LHCN-M2 (cell line): ENCODE results near the gene PAK5. TPM values are rescaled to one million over a fixed set of nuclear protein-coding genes. Genes with fewer than 3 reads are reported as not detected.

ENCODE experiments used
- DNase-seq: peaks from one replicate; pipeline ENCODE4 v3.0.0-alpha.2; 2012; ENCODE audit warnings: low read depth
- total RNA-seq: library from RNA; depleted of rRNA; stranded (reverse); fragments of >200 nt; gene quantifications from 2 replicates; pipeline ENCODE4 v1.2.3, GENCODE V29; 2014; rRNA removed

Gene PAK5
- total RNA-seq, 1 experiment from 2014 or later = not detected

DNA sequence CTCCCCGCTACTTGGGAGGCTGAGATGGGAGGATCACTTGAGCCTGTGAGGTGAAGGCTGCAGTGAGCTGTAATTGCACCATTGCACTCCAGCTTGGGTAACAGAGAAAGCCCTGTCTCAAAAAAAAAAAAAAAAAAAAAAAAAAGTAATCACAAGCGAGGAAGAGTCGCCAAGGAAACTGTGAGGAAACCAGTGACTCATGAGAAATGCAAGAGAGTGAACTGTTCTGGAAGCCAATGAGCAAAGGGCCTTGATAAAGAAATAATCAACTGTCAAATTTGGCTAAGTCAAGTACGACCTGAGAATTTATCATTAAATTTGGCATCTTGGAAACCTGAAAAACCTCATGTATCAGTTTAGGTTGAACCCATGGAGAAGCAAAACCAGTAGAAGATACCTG is 340.6 kb downstream of the PAK5 start:
- peak; percentile 62 for DNase-seq

DNA sequence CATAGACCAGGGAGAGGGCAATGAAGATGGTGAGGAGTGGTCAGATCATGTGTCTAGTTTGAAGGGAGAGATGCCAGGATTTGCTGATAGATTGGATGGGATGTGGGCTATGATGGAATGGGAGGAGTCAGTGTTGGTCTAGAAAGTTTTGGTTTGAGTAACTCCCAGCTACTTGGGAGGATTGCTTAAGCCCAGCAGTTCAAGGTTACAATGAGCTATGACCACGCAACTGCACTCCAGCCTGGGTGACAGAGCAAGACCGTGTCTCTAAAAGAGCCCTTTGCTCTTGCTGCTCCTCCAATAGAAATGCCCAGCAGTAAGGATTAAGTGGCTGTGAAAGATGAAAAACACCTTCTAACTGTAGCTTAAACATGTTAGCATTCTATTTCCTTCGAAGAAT is 342.7 kb downstream of the PAK5 start:
- DNase-seq = no peak

GRCh38 chr20:9495701-9496100 is 343.2 kb downstream of the PAK5 start:
- no peak for DNase-seq

DNA sequence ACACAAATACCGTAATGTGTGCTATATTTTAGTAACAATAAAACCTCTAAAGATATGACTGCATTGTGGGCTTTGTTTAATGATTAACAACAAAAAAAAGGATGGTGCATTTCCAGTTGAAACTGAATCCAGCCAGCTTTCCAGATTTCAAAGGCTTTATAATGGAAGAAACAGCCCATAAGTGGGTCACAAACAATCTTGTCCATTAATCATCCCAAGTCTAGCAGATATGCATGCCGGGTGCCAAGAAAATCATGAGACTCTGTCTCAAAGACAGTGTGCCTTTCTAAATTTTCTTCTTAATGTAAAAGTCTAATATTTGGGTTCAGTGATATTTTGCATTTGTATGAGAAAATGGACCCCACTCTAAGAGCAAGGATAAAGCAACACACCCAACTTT is 345.1 kb downstream of the PAK5 start:
- DNase-seq = no peak

DNA sequence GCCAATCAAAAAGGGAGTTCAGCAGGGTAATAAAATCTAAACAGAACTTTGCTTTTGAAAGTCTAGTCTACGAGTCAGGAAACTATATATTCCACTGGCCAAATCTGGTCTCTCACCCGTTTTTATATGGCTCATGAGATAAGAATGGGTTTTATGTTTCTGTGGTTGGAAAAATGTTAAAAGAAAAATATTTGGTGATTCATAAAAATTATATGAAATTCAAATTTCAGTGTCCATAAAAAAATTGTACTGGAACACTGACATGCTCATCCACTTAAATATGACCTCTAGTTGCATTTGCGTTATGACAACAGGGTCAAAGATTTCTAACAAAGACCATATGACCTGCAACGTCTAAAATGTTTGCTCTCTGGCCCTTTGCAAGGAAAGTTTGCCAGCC is 346.8 kb downstream of the PAK5 start:
- peak; percentile 90 for DNase-seq

DNA sequence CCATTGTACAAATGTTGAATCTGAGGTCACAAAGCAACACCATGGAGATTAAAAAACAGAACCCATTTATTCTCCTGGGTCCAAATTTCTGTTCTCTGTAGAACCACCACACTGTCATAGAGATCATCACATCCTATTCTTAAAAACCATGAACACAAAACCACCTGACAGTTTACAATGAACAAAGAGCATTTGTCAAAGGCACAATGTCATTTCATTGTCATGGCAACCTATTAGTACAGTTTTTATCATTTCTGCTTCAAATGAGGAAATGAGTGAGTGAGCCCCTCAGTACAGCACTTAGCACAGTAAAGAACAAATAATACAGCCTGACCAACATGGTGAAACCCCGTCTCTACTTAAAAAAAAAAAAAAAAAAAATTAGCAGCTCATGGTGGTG is 347.6 kb downstream of the PAK5 start:
- DNase-seq = peak; percentile 38

DNA sequence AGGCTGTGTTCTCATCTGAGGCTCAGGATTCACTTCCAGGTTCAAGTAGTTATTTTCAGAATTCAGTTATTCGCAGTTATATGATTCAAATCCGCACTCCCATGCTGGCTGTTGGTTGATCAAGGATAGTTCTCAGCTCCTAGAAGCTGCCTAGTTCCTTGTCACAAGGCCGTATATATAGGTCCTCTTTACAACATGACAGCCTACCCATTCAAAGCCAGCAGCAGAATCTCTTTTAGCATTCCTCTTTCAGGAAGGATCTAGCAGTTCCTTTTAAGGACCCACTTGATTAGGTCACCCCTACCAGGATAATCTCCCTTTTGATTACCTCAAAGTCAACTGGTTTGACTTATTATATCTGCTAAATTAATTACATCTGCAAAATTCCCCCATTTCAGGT is 348.2 kb downstream of the PAK5 start:
- DNase-seq = no peak

DNA sequence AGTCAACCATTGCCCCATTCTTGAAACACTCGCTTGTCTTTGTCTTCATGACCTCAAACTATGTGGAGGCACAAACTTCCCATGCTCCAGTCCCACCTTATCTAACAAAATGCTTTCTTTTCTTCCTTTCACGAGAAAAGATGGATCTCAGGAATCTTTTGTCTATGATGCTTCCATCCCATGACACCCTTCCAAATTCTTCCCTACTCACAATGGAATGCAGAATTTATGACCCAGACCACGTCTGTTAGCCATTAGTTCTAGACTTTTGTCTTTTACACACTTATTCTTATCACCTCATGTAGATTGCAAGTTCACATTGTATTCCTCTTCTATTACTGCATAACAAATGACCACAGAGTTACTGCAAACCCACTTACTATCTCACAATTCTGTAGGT is 348.7 kb downstream of the PAK5 start:
- DNase-seq = no peak

DNA sequence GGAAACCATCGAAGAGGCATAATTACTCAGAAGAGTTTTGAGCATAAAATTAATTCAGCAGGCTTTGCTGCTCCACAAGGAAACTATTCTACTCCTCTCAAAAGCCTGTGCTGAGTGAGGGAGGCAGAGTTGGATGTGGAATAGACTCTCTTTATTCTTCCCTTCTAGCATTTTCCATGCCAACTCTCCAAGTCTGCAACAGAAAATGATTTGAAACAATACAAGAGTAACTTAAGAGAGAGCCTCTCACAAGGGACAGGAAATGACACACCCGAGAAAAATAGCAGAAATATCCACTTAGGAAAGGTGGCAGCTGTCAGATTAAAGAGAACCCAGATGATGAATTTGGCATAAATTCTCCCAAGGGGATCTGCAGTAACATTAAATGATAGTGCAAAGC is 350.8 kb downstream of the PAK5 start:
- peak; percentile 76 for DNase-seq

Other genes starting within 250 kb of the PAK5 start
- 0.23 and 0.26 TPM in 2 replicates for gene ANKEF1, start 195.9 kb upstream of the PAK5 start, total RNA-seq